DMS 273 (cell line): ENCODE results near the gene XRCC4.
"Not testable (repeated sequence)": the region's sequence is repeated elsewhere in the genome, so short reads cannot be mapped to it uniquely, and the experiment has no call there.

Source experiments
- DNase-seq: peaks from one replicate; lab custom pipeline; 2025; ENCODE audit not compliant: unreplicated experiment; lab: John Stamatoyannopoulos, UW

Gene XRCC4

DNA sequence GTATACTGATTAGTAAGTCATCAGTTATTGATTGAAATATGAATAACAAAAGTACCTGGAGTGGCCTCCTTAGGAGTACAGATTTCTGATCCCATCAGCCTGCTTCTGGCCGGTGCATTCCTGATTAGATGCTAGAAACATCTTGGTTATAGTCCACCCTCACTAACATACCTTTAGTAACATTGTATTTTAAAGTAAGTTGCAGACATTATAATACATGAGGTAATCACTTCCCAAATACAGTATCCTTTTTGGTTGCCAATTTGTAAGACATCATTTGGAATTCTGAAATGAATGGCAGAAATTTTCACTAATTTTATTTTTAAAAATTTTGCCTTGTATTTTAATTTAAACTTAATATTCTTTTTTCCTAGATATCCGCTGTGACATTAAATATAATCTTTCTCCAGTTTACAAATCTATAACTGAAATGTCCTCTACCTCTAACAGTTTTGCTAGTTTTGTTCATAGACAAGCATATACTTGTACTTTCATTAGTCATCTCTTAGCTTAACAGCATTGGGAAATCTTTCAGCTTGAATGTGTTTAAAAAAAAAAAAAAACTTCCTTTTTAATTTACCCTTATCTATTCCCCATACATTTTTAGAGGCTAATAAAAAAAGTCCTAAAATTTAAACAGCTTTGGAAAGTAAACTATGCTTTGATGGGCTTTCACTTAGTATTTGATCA lies 178.9 kb downstream of the XRCC4 start:
- no peak for DNase-seq

DNA sequence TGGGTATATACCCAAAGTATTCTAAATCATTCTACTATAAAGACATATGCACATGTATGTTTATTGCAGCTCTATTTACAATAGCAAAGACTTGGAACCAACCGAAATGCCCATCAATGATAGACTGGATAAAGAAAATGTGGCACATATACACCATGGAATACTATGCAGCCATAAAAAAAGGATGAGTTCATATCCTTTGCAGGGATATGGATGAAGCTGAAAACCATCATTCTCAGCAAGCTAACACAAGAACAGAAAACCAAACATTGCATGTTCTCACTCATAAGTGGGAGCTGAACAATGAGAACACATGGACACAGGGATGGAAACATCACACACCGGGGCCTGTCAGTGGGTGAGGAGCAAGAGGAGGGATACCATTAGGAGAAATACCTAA lies 180.3 kb downstream of the XRCC4 start:
- DNase-seq = not testable (repeated sequence)

DNA sequence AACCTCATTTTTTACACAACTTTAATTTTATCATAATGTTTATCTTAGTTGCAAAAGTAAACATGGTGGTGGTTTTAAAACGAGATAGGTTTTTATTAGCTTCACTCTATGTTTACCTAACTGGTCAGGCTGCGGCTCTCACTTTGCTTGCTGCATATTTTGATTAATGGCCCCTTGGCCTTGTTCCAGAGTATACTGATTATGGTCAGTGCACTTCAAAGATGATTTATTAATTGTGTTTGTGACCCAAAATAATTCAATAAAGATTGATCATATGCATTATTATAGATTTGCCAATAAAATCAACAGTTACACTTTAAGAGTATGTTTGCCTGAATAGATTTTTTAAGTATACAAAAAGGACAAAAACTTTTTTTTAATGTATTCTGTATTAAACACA lies 188.0 kb downstream of the XRCC4 start:
- no peak for DNase-seq

DNA sequence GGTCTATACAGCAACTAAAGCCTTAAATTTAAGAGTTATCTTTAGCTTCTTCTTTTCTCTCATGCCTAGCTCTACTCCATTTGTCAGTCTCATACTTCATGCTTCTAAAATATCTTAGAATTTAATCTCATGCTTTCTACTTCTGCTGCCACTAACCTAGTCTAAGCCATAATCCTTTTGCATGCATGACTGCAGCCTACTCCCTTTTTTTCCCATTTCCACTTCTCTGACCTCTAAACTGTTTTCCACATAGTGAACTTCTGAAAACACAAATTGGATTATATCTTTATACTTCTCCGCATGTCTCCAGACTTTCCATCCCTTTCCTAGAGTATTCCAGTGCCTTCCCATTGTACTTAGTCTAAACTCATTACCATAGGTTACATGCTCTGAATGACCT lies 193.0 kb downstream of the XRCC4 start:
- no peak for DNase-seq

DNA sequence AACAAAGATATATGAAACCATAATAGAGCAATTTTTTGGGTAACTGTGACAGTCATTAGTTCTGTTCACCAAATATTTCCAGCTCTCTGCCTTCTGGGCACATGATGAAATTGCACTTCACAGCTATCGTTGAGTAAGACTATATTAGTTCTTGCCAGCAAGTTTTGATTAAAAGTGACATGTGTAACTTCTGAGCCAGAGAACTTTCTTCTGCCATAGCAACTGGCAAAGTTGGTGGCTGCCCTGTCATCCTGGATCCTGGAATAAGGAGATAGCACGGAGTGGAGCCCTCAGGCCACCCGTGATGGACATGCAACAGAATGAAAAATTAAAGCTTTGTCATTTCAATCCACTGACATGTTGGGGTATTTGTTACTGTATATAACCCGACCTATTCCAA lies 199.8 kb downstream of the XRCC4 start:
- no peak for DNase-seq

DNA sequence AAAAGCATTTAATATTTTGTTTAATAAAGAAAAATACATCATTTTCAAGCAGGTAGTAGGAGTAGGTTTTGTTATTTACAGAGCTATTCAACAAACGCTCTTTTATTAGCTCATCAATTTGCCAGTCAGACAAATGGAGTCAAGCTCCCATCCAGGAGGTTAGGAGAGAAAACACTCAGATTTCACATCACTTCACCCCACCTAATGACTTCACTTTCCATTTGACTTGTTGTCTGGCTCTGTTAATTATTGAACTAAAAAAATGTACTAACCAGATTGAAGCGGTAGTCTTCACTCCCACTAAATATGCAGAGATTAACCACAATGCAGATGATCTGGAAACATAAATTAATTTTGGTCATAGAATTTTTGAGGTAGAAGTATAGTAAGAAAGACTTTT lies 200.6 kb downstream of the XRCC4 start:
- DNase-seq = no peak

DNA sequence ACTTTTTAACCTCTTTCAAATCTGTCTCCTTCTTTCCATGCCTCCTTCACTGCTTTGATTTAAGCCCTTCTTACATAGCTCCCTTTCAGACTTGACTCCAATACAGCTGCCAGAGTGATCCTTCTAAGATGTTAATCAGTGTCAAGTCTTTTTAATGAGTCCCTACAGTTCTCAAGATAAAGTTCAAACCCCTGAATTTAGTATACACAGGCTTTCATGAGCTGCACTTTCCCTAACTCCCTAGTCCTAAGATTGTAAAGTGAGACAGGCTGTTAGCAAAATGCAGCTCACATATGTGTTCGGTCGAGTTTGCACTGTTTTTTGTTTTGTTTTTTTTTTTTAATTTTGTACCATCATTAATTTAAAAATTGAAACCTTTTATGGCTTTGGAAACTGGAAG lies 203.8 kb downstream of the XRCC4 start:
- no peak for DNase-seq

DNA sequence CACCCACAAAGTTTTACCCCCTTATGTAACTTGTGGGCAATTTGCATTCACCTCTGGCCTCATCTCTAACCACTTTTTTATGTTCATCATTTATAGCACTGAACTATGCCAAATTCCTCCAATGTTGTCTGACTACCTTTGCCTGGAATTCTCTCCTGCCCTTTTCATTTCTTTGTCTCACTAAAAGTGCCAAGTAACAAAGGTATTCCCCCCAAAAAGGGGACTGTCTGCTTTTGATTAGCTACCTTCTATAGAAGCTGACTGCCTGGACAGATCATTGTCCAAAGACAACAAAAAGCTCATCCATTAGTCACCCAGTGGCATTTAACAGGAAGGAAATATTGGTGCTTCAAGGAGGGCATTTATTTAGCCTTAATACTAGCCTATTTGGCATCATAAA lies 204.3 kb downstream of the XRCC4 start:
- DNase-seq = no peak

DNA sequence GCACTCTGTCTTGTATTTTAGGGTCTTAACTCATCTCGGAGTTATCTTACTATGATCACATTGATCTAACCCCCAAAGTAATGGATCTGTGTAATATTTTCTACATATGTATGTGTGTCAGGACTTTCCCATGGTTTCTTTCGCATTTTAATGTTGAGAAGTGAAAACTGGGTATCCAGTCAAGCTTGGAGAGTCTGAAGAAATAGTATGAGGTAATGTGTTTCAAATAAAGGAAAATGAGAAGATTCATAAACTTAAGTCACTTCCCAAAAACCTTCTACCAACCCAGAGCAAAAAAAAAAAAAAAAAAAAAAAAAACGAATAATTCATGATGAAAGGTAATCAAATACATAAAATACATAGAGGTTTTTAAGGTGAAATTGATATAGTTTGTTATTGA lies 206.4 kb downstream of the XRCC4 start:
- no peak for DNase-seq

DNA sequence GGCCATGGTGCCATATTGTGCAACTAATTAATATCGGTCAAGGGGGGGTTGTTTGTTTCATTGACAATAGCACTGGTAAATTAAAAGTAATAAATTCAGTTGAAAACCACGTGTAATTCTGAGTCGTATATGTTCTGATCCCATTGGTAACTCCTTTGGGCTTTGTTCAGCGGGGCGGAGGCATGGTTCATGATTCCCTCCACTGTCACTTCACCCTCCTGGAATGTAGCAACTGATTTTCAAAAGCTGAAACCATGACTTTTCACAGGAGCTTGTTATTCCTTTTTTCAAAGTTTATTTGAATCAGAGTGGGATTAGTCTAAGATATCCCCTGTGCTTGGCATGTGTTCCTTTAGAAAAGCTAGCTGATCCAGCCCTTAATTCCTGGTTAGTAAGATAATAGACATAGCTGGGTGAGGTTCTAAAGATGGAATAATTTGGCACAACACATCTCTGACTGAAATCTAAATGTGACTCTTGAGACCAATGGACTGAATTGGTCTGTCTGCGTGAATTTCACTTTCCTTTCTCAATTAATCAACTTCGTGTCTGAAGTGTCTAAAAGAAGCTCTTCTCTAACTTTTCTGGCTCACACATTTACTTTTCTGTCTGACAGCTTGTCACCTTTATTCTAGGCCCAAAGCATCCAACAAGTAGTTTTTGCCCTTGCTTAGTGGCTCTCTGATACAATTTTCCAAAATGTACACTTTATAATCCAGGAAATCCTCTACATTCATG lies 208.5 kb downstream of the XRCC4 start:
- no peak for DNase-seq

DNA sequence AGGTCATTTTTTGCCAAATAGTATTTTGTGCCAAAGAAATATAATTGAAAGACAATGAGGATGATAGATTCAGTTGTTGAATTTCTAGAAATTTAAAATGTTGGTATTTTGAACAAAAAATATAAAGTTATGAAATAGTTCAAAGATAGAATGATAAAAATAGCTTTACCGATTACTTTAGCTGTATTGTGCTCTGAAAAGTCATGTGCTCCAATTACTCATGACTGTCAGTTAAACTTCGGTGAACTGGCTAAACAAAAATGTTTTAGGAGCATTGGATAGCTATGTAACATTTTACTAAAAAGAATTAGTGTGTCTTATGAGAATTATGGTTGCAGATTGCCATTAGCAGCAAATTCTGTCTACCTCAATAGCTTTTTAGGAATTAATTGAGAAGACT lies 216.9 kb downstream of the XRCC4 start:
- no peak for DNase-seq

DNA sequence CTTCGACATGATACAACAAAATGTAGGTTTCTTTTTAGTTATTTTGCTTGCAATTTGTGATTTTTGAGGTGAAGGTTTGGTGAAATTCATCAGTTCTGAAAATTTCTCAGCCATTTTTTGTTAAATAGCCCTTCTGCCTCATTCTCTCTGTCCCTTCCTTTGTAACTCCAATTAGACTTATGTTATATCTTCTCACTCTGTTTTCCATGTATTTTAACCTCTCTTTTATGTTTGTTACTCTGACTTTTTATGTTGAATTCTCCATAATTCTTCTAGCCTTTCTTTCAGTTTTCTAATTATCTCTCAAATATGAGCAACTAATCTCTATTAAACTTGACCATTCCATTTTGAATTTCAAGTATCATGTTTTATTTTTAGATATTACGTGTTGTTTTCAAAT lies 222.0 kb downstream of the XRCC4 start:
- DNase-seq = no peak

DNA sequence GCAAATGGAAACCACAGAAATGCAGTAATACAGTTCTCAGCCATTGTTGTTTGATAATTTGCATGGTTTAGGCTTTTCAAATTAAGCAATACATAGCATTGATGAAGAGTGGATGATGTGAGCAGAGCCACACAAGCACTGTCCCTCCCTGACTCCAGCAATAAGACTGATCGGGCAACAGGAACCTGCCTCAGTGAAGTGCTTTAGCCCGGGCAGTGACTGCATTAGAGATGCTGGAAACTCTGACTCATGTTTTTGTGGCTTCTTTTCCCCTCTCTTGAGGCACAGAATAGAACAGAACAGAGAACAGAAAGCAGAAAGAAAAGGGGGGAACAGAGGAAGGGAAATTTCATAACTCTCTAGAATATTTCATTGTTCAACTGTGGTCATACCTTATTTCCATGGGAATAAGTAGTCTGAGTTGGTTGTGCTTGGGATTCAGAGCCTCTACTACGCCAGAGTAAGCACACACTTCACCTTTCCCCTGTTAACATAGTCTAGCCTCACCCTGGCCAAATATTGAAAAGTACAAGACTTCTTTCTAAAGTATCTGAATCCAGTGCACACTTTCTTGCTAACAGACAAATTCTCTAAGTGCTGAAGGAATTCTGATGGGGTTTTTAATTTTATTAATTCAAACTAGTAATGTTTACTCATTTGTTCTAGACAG lies 229.4 kb downstream of the XRCC4 start:
- no peak for DNase-seq

DNA sequence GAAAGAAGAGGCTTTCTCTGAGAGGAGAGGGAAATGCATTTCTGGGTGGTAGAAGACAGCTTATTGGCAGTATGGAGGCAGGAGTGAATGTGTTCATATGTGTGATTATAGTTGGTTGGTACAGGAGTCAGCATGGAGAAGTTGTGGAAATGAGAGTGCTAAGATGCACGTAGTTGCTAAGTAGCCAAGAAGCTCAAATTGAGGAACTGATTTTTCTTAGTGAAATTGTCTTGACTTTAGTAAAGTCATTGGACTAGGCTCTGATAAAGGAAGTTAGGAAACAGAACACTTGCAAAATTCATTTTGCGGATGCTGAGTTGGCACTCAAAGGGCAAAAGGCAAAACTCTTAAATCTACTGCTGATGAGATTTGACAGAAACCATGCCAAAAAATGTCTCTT lies 235.3 kb downstream of the XRCC4 start:
- no peak for DNase-seq

DNA sequence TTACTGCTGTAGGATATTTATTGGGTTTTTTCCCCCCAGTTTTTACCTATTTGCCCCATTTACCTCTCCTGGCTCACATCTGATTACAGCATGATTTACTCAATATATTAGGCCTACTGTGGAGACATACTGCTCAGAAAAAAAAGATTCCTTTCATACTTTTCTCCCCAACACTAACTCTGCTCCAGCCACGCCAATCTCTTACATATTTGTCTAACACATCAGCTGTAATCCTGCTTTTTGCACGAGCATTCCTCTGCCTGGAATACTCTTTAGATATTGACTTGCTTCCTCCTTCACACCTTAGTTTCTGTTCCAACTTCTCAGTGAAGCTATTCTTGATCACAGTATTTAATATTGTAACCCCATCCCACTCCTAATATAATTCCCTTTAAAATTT lies 236.1 kb downstream of the XRCC4 start:
- no peak for DNase-seq

DNA sequence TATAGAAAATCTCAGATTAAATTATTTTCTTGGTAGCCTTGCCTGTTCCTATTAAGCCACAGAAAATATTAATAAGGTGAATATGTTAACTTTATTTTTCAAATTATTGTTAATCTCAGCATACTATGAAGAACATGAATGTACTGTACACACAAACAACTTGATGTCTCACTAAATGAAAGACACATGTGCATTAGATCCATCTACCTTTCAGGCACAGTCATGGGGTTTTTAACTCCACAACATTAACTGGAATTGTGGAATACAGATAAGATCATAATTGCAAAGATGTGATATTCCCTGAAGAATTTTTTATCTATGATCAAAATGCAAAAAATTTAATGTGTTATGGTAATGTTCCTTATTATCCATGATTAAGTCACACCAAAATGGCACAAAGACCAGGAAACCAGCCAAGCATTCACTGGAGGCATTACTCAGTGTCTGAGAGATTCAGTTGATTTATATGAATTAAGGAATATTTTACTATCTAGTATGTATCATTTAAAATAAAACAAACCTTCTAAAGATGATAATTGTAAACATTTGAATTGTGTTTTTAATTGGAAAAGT lies 244.2 kb downstream of the XRCC4 start:
- no peak for DNase-seq

DNA sequence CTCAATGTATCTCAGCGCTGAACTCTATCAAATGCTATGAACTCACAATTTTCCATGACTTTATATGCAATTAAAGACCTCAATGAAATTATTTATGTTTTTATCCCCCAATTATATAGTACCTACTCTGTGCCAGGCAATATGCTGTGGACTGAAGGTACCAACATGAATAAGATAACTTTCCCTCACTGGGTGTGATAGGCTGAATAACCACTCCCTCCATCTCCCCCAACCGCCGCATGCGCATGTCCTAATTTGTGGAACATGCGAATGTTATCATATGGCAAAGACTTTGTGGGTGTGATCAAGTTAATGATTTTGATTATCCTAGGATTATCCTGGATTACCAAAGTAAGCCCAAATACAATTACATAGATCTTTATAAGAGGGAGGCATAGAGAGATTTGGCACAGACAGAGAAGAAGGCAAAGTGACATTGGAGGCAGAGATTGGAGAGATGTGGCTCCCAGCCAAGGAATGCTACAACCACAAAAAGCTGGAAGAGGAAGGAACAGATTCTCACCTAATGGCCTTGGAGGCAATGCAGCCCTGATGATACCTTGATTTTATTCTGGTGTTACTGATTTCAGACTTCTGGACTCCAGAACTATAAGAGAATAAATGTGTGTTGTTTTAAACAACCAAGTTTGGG lies 245.1 kb downstream of the XRCC4 start:
- DNase-seq = no peak

DNA sequence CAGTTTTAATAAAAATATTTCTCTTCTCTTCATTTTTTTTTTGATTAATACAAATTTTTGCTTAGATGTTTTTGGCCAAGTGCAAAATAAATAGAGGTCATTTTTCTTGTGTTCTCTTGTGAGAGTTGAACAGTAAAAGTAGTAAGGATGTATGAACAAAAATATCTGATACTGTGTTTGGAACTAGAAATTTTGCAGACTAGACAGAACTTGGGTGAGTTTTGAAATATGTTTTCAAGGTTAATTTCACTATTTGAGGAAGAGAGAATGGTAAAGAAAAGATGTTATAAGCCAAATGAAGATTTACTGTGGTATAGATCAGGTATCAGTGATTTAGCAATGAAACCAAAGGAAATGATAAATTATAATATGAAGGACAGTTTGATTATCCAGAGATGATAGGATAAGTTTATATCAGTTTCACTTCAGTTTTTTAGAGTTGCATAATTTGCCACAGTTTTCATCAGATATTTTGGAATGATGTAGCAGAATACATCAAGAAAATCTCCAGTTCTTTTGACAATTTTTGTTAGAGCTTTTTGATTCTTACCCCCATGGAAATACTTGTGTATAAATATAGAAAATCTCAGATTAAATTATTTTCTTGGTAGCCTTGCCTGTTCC lies 246.3 kb downstream of the XRCC4 start:
- DNase-seq = no peak

DNA sequence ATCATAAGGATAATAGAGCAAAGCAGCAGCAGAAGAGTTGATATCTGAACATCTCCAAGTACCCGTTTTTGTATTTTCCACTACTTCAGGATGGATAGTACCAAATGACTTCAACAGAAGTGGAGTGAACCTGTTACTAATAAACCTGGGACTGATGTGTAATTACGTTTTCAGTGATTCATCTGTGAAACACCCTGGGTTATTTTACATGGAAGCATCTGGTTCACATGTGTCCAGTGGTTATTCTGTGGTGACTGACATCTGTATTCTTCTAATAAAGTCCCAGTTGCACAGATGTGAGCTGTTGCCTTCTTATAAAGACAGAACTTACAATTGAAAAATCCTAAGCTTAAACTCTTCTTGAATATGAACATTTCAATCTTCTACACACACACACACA lies 254.5 kb downstream of the XRCC4 start:
- DNase-seq = no peak

DNA sequence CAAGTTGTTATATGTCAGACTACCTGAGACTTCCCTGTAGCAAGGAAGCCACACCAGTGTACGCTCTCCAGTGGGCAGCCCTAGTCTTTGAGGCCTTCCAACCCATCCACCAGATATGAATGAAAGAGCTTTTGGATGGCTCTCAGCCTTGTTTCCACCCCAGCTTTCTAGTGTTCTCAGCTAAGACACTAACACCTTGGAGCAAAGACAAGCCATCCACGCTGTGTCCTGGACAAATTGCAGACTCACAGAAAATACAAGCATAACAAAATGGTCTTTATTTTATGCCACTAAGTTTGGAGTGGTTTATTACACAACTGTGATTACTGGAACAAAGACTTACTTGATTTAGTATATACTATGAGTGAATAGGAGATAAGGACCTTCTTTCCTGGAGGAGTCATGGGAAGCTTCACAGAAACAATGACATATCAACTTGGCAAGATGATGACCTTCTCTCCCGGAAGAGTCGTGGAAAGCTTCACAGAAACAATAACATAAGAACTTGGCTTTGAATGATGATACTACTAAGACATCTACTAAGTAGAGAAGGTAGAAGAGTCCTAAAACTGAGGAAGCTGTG lies 260.2 kb downstream of the XRCC4 start:
- DNase-seq = no peak

DNA sequence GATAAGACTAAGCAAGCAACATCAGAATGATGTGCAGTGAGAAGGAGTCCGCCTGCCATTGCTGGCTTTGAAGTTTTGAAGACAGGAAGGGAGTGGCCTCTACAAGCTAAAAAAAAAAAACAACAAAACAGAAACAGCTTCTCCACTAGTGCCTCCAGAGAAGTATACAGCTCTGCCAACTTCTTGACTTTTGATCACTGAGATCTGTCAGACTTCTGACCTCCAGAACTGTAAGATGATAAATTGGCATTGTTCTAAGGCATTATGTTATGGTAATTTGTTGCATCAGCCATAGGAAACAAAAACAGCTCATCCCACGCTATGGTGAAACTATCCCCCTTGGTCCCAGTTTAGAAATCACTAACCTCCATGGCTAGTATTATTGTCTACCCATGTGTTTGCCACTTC lies 263.2 kb downstream of the XRCC4 start:
- no peak for DNase-seq
